HG03175 (cell line): ENCODE data around the gene XKR3.
"Not testable (repeated sequence)": the region's sequence is repeated elsewhere in the genome, so short reads cannot be mapped to it uniquely, and the experiment has no call there.

ENCODE experiments used
- ATAC-seq: cut with Tn5 transposase; IDR thresholded peaks from one replicate; pipeline ENCODE4 v1.9.1; 2021; ENCODE audit warnings: mild to moderate bottlenecking, moderate library complexity; ENCODE audit not compliant: unreplicated experiment

Gene XKR3

GRCh38 chr22:16806401-16806800 is 18.8 kb downstream of the XKR3 start:
- ATAC-seq: no peak

- ATAC-seq: no peak
Measured at GRCh38 chr22:16804882-16805281, 20.3 kb downstream of the XKR3 start.

- ATAC-seq: no peak
Measured at GRCh38 chr22:16803255-16803917, 21.8 kb downstream of the XKR3 start.

DNA sequence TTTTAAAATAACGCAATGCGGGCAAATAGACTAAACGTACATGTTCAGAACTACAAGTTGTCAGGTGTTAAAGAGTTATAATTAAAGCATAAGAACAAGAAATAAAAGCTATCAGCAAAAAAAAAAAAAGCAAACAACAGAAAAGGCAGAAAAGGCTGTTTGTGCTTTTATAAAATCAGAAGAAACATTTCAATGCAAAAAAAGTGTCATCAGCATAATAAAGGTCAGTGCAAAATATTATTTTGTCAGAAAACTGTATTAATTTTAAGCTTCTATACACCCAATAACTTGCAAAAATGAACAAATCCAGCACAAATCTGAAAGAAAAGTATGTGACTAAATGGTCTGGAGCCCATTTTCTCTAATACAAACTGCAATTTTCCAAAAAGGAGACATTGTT is 23.6 kb downstream of the XKR3 start:
- no peak for ATAC-seq

DNA sequence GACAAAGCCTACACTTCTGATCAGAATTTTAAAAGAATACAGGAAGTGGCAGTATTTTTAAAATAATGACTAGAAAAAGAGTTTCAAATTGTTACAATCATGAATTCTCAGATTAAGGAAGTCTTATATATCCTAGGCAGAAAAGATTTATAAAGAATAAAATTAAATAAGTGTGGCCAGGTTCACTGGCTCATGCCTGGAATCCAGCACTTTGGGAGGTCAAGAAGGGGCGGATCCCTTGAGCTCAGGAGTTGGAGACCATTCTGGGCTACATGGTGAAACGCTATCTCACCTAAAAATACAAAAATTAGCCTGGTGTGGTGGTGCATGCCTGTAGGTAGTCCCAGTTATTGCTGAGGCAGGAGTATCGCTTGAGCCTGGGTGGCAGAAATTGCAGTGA is 24.1 kb downstream of the XKR3 start:
- ATAC-seq: no peak

DNA sequence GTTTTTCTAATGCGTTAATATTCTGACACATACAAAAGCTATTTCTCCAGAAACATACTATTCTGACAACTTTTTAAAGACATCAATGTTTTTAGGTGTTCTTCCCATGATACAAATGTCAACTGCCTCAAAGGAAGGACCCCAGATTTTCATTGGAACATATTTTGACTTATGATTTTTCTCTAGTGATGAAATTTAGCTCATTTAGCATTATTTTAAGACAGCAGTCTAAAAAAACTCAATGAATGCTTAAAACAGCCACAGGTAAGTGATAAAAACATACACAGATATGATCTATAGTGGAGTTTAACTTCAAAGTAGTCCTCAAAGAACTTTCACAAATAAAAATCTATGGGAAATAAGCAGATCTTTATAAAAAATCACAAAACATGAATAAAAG is 24.9 kb downstream of the XKR3 start:
- ATAC-seq: no peak

- ATAC-seq: not testable (repeated sequence)
Measured at GRCh38 chr22:16795504-16795903, 29.7 kb downstream of the XKR3 start.

DNA sequence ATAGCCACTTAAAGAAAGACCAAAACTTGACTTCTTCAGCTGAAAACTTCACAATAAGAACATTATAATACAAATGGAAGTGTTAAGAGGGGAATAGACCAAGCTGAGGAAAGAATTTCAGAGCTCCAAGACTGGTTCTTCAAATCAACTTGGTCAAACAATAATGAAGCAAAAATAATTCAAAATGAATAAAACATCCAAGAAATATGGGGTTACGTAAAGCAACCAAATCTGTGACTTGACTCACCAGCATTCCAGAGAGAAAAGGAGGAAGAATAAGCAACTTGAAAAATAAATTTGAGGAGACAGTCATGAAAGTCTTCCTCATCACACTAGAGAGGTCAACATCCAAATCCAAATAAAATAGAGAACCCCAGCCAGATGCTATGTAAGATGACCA is 31.4 kb downstream of the XKR3 start:
- no peak for ATAC-seq

DNA sequence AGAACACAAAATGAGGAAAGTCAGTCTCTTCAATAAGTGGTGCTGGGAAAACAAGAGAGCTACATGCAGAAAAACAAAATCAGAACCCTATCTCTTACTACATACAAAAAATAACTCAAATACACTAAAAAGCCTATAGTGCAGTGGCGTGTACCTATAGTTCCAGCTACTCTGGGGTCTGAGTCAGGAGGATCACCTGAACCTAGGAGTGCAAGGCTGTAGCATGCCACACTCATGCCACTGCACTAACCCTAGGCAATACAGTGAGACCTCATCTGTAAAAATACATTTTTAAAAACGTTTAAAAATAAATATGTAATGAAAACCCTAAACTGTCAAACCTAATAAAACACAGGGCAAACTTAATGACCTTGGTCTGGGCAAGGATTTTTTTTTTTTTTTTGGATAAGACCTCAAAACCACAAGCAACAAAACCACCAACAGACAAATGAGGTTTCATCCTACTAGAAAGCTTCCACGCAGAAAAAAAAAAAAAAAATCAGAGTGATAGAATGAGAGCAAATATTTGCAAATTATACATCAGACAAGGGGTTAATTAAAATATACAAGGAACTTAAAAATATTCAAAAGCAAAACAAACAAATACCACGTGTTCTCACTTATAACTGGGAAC is 35.2 kb downstream of the XKR3 start:
- no peak for ATAC-seq

DNA sequence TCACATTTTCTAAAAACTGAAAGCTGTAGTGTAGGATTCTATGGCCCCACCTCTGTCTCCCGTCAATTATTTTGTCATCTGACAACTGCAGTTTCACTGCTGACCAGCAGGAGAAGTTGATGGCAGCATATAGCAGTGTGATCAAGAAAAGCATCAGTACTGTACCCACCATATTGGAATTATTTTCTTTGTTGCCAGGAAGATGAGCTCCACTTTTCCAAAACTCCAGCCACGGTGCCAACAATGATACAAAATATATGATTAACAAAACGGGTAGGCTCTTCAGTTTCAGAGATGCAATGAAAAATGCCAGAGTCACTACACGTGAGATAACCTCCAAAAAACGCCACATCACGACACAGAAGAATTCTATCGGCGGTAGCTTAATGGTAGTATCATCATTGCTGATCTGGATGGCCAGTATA is 41.3 kb downstream of the XKR3 start:
- no peak for ATAC-seq

DNA sequence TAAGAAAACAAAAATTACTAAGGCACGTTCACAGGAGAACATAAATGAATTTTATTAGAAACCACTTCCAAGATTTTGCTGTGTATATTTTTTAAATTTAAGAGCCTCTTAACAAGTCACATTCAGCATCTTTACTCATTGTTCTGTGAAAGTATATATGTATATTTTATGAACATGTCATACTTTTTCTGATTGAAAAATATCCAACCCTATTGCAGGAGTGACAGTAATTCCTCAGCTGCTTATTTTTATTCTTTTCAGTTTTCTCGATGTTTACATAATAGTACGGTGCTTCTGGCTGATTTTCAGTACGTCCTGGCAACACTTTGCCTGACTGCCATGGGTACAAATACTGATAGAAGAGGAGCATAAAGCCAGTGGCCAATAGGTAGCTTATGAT is 41.8 kb downstream of the XKR3 start:
- ATAC-seq: no peak

DNA sequence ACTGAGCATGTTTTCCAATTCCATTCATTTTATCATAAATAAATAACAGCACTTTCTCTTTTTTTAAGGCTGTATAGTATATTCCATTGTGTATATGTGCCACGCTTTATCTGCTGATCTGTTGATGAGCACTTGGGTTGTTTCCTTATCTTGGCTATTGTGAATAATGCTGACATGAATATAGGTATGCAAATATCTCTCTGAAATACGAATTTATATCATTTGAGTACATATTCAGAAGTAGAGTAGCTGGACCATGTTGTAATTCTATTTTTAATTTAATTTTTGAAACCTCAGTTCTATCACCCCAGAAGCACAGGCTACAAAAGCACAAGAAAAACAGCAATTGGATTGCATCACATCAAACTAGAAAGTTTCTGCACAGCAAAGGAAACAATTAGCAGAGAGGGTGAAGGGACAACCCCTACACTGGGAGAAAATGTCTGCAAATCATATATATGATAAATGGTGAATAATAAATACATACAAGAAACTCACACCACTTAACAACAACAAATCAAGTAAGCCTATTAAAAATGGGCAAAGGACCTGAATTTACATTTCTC is 43.4 kb downstream of the XKR3 start:
- no peak for ATAC-seq

DNA sequence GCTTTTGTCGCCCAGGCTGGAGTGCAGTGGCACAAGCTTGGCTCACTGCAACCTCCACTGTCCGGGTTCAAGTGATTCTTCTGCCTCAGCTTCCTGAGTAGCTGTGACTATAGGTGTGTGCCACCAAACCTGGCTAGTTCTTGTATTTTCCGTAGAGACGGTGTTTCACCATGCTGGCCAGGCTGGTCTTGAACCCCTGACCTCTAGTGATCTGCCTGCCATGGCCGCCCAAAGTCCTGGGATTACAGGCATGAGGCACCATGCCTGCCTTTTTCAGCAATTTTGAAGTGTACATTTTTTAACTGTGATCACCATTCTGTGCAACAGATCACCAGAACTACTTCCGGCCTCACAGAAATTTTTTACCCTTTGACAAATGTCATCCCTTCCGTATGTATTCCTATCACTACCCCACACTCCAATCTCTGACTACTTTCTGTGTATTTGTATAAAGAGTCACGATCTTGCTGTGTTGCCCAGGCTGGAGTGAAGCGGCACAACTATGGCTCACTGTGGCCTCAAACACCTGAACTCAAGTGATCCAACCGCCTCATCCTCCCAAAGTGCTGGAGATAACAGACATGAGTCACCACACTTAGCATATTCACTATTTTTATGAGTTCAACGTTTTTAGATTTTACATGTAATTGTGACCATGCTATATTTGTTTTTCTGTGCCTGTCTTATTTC is 44.0 kb downstream of the XKR3 start:
- no peak for ATAC-seq

- no peak for ATAC-seq
Measured at GRCh38 chr22:16777284-16777924, 47.8 kb downstream of the XKR3 start.

GRCh38 chr22:16776080-16776479 is 49.1 kb downstream of the XKR3 start:
- ATAC-seq: no peak

- ATAC-seq: no peak
Measured at GRCh38 chr22:16774911-16775500, 50.2 kb downstream of the XKR3 start.

GRCh38 chr22:16771569-16771968 is 53.6 kb downstream of the XKR3 start:
- ATAC-seq: not testable (repeated sequence)

- not testable (repeated sequence) for ATAC-seq
Measured at GRCh38 chr22:16767927-16768326, 57.3 kb downstream of the XKR3 start.

GRCh38 chr22:16762224-16762623 is 63.0 kb downstream of the XKR3 start:
- ATAC-seq: not testable (repeated sequence)

- ATAC-seq: not testable (repeated sequence)
Measured at GRCh38 chr22:16760416-16760815, 64.8 kb downstream of the XKR3 start.

DNA sequence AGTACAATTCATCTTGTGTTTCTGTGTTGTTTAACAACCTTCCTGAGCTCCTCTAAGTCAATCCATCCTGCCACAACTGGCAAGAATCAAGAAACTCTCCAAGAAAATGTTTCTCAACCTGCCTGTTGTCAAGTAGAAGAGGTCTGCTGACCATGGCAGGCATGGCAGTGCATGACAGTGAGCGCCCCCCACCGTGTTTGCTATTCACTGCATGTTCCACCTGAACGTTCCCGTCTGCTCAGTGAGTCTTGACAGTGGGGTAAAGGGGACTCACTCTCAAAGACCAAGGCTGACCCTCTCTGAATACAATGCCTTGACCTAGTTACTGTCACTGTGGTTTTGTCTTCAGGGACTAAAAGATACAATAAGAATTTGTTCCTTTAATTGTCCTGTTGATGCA is 75.9 kb downstream of the XKR3 start:
- ATAC-seq: not testable (repeated sequence)
